NB4 (cell line): ENCODE results near the gene ZNF341.

ENCODE experiments used
- TF ChIP-seq, protein P1 (sequence below): IDR thresholded peaks from one replicate; pipeline ENCODE4 v1.5.1; 2012; ENCODE audit warnings: low read depth, low read length
- TF ChIP-seq, protein P2 (sequence below): IDR thresholded peaks from 2 replicates; pipeline ENCODE4 v1.6.1; 2011; ENCODE audit warnings: low read depth, low read length

DNA sequence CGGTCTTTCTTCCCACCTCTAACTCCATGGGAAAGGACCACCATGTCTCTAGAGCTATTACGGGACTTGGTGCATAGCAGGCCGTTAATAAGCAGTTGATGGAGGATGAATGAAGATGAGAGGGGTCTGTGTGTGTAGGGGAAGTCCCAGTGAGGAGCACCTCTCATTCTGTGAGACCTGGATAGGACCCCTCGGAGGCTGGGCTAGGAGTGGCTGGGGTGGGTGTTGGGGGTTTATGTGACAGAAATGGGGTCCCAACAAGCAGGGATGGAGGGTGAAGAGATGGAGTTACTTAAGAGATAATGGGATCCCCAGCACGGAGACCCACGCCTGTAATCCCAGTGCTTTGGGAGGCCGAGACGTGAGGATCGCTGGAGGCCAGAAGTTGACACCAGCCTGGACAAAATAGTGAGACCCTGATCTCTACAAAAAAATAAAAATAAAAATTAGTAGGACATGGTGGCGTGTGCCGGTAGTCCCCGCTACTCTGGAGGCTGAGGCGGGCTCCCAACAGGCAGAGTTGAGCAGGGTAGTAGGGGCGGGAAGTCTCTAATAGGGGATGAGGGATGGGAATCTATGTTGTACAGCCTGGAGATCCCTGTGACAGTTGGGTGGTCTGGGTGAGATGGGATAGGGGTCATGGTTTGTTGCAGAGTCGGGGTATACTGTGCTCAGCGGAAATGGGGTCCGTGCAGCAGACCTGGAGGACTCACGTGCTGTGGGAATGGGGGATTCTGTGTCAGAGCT, 677 bp upstream of the ZNF341 start:
- TF ChIP-seq, protein P1, sequence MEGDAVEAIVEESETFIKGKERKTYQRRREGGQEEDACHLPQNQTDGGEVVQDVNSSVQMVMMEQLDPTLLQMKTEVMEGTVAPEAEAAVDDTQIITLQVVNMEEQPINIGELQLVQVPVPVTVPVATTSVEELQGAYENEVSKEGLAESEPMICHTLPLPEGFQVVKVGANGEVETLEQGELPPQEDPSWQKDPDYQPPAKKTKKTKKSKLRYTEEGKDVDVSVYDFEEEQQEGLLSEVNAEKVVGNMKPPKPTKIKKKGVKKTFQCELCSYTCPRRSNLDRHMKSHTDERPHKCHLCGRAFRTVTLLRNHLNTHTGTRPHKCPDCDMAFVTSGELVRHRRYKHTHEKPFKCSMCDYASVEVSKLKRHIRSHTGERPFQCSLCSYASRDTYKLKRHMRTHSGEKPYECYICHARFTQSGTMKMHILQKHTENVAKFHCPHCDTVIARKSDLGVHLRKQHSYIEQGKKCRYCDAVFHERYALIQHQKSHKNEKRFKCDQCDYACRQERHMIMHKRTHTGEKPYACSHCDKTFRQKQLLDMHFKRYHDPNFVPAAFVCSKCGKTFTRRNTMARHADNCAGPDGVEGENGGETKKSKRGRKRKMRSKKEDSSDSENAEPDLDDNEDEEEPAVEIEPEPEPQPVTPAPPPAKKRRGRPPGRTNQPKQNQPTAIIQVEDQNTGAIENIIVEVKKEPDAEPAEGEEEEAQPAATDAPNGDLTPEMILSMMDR, result no peak
- TF ChIP-seq, protein P2, sequence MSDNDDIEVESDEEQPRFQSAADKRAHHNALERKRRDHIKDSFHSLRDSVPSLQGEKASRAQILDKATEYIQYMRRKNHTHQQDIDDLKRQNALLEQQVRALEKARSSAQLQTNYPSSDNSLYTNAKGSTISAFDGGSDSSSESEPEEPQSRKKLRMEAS, result no peak
